HFF-Myc (cell line): ENCODE results near the gene P2RY12.
A peak's percentile ranks its signal among the peaks of the same experiment; 100 is the strongest.

Experiments used
- DNase-seq: peaks from one replicate; pipeline ENCODE4 v3.0.0-alpha.2; 2011; ENCODE audit warnings: low read depth; ENCODE audit errors: extremely low read depth
- H3K4me3 ChIP-seq: replicated peaks from 2 replicates; pipeline ENCODE4 v1.5.1; 2011; ENCODE audit warnings: low read depth, mild to moderate bottlenecking, control low read depth, low read length
- CTCF ChIP-seq: IDR thresholded peaks from 2 replicates; pipeline ENCODE4 v1.5.1; 2012; ENCODE audit warnings: mild to moderate bottlenecking, low read depth, low read length, control low read depth; ENCODE audit errors: missing control alignments

Gene P2RY12

GRCh38 chr3:151407928-151408327 lies 23.4 kb upstream of the P2RY12 start:
- no peak for DNase-seq
- TF ChIP-seq CTCF = no peak
- no peak overlapping the region for H3K4me3 ChIP-seq

GRCh38 chr3:151404316-151404715 lies 19.8 kb upstream of the P2RY12 start:
- no peak overlapping the region for H3K4me3 ChIP-seq
- no peak for TF ChIP-seq CTCF
- DNase-seq = peak; percentile 80

GRCh38 chr3:151403246-151403645 lies 18.7 kb upstream of the P2RY12 start:
- peak; percentile 50 for DNase-seq
- H3K4me3 ChIP-seq = no peak overlapping the region
- TF ChIP-seq CTCF = no peak

- peak; percentile 36 for DNase-seq
- TF ChIP-seq CTCF = no peak
- no peak overlapping the region for H3K4me3 ChIP-seq
These were observed 17.8 kb upstream of the P2RY12 start for GRCh38 chr3:151402349-151402748.

GRCh38 chr3:151400341-151400740 lies 15.8 kb upstream of the P2RY12 start:
- no peak for DNase-seq
- TF ChIP-seq CTCF = no peak
- no peak overlapping the region for H3K4me3 ChIP-seq

- no peak overlapping the region for H3K4me3 ChIP-seq
- no peak for TF ChIP-seq CTCF
- DNase-seq = no peak
These were observed 14.3 kb upstream of the P2RY12 start for GRCh38 chr3:151398895-151399294.

GRCh38 chr3:151395806-151396205 lies 11.3 kb upstream of the P2RY12 start:
- DNase-seq = peak; percentile 31
- H3K4me3 ChIP-seq = no peak overlapping the region
- no peak for TF ChIP-seq CTCF
